LoVo (cell line): ENCODE results near the gene LHX8.
"Not testable (repeated sequence)": the region's sequence is repeated elsewhere in the genome, so short reads cannot be mapped to it uniquely, and the experiment has no call there.

Experiments used
- DNase-seq: peaks from one replicate; pipeline ENCODE4 v3.0.0-alpha.2; 2016; ENCODE audit warnings: low spot score

The LHX8 gene

DNA sequence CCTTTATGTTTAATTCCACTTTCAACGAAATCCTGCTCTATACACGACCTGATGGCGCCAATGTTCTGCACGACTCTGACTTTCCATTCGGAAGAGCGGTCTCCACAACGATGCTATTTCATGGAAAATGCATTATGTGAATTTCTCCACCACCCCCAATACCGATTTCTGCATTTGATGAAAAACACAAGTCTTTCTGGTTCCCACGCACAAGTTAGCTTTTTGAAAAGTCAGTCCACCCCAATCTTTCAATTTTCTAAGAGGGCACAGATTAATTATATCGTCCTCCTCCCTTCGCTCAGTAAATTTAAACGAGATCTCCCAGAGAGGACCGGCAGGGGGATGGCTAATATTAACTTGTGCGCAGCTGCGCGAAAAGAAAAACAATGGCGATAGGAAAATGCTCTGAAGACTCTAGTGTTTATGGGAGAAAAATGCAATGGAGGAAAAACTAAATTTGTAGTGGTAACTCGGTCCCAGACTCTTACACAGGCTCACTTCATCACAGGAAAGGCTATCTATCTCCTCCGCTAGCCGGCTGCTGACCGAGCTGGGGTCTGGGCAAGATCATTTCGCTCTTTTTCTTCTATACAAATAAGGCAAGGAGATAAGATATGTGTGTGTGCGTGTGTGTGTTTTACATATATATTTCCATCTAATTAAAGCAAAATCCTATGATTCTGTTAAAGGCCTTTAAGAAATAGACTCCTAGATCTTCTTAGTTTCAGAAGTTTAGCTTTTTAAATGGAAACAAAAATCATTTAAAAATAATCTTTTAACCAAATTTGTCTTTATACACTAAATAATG, 1.2 kb upstream of the LHX8 start:
- no peak for DNase-seq

DNA sequence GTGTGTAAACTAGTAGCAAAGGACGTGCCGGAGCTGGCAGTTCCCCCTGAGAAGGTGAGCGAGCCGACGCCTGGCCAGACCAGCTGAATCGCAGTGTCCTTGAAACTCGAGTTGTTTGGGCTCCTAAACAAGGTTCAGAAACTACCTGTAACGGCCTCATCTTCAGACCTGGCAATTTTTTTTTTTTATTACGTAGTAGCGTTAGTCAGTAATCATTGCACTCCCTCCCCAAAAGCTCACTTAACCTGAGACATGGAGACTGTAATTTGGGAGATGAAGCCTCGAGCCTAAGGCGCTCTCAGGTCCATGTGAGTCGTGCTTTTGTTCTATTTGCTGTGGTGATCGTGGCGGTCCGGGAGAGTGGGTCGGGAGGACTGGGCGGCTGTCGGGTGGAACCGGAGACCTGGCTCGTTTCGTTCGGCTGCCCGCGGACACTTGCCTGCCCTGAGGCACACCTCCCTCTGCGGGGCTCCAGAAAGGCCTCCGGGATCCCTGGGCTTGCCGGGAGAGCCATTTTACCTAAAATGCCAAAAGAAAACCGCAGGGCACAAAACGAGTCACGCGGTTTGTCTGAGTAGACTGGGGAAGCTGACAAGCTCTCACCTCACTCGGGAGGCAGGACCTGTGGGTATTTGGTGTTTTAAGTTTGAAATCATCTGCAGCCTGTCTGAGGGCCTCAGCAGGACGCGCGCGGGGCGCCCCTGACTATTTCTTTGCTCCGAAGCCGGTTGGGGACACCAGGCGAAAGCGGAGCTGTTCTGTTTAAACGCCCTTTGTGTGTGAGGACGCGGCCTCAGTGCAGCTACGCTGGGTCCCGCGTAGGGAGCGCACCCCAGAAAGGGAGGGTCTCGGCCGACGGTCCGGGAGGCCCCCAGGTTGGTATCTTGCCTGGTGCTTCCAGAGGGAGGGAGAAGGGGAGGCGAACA, 722 bp downstream of the LHX8 start:
- DNase-seq: no peak

DNA sequence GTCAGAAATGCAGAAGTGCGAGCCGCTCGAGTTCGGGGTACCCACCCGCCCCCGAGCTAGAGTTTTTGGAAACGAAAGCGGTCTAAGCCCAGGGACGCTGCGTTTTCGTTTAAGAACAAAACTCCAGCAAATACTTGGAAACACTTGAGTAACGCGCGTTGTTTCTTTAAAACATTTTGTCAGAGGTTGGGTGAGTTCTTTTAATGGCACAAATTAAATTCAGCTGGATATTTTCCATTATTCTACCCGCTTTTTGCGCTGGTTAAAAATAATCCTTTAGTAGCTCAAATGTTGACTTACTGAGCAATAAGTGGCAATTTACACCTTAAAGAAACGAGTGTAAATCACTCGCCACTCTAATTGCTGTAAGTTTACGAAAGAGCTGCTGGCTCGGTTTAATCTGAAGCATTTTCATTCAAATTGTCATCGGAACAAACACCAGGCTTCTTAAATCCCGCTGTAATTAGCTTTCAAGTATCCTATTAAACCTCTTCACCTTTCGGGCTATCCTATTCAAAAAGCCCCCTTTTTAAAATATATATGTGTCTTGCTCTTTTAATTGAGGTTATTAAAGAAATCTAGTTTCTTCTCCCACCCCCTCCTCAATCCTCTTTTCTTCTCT, 1.5 kb downstream of the LHX8 start:
- no peak for DNase-seq

DNA sequence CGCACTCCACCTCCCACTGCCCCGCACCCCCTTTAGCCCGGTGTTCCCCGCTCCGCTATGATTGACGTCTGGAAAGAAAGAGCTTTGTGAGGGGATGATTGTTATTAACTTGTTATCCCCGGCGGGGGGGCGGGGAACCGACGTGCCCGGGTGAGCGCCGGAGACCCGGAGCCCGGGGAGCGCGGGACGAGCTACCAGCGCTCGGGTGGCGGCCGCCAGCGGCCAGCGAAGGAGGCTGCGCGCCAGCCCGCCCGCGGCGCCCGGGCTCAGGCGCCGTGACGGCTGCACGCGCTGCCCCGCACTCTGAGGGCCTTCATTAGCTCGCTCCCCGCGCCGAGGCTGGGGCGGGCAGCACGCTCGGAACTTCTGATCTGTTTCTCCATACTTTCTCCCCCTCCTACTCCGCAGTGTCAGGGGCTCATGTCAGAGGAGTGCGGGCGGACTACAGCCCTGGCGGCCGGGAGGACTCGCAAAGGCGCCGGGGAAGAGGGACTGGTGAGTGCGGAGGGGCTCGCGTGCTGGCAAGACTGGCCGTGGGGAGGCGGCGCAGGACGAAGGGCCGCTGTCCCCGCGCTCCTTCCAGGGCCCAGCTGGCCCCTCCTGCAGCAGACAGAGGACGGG, 2.1 kb downstream of the LHX8 start:
- DNase-seq: no peak

DNA sequence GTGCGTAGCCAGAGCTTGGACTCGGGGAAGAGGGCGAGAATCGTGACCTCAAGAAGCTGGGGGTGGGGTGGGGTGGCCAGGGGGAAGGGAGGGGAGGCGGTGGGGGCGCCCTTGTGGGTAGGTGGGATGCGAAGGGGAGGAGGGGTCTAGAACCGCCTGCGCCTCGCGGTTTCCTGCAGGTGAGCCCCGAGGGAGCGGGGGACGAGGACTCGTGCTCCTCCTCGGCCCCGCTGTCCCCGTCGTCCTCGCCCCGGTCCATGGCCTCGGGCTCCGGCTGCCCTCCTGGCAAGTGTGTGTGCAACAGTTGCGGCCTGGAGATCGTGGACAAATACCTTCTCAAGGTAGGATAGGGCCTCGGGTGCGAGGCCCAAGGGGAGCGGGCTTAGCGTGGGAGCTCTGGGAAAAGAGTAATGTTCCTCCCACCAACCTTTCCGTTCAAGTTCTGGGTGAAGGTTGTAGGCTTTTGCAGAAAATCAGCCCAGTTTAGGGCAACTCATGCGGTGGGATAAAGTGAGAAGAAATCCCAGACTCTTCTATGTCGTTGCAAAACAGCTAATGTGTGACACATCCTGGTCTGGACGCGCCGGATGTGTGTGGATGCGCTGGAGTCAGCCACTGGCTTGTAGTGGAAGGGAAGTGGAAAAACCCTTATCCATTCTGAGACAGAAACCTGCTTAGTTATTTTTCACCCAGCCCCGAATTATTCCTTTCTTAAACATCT, 2.9 kb downstream of the LHX8 start:
- no peak for DNase-seq

DNA sequence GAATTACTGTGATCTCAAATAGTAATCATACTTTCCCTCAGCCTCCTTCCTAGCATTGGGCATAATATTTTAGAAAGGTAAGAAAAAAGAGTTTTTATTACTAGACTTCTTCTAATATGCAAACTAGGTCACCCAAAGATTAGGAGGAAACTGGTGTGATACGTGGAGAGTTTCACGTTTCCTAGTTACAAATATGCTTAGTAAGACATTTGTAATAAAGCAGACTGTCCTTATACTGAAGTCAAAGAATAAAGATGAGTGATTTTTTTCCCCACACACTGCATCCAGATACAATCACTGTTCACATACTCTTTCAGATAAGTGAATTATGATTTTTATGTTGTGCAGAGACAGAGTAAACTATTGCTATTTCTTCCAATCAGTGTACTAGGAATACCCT, 17.9 kb downstream of the LHX8 start:
- DNase-seq: no peak

DNA sequence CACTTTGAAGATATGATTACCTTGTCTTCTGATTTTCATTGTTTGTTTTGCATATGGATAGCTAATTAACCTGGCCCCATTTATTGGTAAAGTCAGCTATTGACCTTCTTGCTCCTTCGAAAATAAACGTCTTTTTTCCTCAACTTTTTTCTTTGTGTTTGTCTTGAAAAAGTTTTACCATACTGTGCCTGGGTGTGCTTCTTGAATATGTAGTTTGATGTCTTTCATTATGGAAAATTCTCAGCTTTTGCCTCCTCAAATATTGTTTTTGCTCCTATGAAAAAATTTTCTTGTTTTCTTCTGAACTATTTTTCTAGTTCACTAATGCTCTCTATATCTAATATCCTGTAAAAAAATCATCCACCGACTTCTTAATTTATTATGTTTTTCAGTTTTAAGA, 25.0 kb downstream of the LHX8 start:
- no peak for DNase-seq

DNA sequence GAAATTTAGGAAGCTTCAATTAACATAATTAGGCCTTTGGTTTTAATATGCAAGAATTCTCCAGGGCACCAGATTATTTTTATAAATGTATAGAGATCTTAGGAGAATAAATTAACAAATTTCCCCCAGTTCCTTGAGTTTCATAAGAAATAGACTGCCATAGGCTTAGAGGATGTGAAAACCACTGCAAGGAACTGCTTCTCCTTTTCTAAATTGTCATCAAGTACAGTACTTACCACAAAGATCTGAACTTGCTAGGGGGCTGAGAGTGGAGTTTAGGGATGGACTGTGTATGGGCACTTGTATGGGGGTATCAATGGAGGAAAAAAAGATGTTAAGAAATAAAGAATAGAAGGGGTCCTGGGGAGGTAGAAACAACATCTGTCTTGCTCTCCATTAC, 31.1 kb downstream of the LHX8 start:
- DNase-seq: no peak

DNA sequence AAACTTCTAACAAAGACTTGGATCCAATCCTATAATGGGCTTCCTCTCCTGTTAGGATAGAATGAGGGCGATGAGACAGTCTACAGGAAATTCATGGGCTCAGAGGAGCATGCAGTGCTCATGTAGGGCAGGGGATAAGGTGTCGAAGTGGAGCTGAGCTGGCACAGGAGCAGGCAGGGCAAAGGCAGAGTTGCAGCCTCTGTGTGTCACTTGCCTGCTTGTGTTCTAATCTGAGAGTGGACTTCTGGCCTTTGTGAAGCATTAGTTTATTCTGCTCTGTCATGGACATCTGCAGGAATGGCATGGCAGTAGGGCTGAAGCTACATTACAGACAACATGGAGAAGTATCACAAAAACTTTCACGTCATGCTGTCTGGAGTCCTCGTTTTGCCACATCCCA, 32.6 kb downstream of the LHX8 start:
- DNase-seq: no peak

DNA sequence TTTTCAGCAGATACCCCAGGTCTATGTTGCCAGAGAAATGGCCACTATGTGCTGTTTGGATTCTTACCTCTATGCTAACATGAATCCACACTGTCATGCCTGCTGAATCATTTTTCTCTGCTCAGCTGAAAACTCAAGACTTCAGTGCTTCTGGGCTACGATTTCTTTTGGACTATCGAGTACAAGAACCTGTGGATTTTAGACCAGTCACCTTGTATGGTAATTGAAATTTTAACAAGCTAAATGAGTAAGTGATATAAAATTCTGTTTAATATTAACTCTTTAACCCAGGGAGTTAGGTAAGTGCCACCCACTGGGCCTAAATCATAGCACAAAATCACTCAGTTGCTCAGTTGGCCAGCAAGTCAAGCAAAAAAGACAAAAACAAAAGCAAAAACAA, 35.8 kb downstream of the LHX8 start:
- no peak for DNase-seq

DNA sequence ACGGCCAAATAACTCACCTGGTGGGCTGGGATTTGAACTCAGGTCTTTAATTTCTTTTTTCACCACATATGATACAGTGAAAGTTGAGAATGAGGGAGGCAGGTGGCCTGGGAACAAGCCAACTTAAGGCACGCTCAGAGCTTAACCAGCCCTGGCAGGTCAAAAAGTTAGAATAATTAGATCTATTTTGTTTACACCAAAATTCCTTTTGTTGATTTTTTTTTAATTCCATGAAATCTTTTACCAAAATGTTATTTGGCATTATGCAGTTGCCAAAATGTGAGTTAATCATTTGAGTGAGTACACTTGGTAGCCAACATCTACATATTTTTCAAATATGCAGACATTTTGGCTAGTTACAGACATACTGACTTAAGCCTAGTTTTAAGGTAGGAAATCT, 36.8 kb downstream of the LHX8 start:
- DNase-seq: no peak

DNA sequence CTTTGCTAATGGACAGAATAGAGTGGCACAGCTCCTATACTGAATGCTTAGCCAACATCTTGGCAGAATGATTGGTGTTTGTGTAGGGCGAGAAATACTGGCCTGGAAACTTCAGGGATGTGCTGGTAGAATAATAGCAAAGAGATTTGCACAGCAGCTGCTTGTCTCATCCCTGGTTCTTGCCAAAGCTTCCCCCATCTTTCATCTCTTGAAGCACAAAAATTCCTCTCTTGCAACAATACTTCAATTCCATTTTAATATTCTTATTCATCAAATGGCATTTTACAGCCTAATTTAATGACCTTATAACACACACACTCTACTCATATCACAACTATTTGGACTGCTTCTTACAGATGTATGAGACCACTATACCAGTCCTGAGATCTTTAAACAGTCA, 37.7 kb downstream of the LHX8 start:
- DNase-seq: no peak

DNA sequence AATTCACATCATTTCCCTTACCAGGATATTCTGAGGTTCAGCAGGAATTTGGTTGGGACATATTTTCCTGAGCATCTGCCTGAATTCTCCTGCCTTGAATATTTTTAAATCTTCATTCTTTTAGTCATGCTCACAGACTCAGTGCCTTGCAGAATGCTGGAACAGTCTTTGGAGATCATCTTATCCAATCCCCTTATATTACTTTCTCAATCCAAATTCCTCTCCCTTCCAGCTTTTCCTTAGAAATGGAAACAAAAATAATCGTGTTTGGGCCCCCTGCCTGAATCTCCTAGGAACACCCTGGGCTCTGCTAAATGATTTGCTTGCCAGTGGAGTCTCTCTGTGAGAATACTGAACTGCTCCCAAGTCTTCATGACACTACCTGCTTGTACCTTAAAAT, 38.4 kb downstream of the LHX8 start:
- DNase-seq: no peak

DNA sequence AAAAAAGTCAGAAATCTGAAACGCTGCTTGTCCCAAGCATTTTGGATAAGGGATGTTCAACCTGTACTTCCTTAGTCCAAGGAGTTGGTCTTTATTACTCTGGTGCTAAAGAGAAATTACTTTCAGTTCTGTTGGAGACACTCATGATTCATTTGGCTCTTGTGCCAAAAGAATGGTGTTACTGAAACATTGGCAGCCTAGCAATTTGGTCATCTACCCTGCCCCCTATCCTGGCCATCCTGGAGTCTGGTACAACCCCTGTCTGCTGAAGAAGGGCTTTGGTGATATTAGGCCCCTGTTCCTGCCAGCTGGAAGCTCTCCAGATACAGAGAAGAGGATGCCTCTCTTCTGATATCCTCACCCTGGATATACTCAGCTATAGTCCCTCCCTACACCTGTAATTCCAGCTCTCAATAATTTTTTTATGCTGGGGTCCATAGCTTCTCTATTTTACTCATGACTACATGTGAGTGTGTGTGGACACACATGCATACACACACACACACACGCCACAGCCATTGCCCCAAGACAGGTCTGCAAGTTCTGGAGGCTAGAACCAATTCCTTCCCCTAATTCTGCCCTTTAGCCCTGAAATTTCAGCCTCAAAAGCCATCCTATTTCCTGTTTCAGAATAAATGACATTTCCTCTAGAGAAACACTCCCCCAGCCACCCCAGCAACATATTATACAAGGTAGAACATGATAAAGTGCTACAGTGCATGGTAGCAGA, 40.0 kb downstream of the LHX8 start:
- no peak for DNase-seq

DNA sequence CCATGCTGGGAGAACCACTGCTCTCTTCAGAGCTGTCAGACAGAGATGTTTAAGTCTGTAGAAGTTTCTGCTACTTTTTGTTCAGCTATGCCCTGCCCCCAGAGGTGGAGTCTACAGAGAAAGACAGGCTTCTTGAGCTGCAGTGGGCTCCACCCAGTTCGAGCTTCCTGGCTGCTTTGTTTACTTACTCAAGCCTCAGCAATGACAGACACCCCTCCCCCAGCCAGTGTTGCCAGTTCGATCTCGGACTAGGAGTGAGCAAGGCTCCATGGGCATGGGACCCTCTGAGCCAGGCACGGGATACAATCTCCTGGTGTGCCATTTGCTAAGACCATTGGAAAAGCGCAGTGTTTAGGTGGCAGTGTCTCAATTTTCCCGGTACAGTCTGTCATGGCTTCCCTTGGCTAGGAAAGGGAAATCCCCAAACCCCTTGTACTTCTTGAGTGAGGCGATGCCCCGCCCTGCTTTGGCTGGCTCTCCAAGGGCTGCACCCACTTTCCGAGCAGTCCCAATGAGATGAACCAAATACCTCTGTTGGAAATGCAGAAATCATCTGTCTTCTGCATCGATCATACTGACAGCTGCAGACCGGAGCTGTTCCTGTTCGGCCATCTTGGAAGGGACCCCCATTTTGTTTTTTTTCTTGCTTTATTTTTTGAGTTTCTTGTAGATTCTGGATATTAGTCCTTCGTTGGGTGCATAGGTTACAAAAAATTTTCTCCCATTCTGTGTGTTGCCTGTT, 47.2 kb downstream of the LHX8 start:
- DNase-seq: not testable (repeated sequence)

DNA sequence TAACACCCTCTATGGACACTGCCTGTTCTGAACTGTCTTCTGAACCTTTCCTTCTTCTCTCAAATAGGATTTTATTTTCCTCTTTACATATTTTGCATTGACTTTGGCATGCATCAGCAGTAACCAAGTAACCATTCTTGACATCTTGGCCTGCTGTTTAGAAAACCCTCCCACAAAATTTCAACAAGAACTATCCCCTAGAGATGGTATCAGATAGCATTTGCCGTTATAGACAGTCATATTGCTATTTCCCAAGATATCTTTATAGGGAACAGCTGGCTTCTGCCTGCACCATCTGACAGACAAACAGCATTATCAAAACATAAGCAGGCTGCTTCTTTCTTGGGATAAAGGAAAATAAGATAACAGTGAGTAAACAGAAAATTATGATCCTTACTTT, 54.7 kb downstream of the LHX8 start:
- no peak for DNase-seq

DNA sequence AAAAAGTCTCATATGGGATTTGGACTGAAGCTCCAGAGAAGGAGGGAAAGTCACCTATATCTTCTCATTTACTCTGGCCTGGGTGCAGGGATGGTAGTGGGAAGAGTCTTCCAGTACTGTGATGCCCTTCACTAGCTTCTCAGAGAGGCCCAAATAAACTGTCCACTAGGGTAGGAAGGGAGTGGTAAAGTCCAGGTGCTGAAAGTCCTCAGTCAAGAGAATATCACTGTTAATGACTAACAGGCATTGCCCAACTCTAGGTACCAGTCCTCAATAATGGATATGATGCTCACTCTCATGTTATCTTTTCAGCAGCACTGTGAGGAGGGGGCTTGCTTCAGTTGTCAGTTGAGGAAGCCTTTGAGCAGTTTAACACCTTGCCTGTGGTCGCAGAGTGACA, 64.0 kb downstream of the LHX8 start:
- DNase-seq: no peak

DNA sequence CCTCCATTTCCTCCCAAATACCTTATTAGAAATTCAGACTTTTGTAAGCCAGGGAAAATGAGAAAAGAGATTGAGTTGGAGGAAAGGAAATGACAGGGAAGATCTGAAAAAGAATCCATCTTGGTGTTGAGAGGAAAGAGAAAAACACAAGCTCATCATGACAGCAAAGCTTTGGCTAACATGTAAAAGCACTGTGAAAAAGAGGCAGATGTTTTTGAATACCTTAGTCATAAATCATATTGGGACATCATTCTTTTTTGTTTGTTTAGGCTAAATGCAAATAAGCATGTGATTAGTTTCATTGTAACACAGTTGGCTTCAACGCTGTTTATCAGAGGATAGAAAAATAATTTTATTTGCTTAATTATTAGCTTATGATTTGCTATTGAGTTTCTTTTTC, 64.6 kb downstream of the LHX8 start:
- no peak for DNase-seq

DNA sequence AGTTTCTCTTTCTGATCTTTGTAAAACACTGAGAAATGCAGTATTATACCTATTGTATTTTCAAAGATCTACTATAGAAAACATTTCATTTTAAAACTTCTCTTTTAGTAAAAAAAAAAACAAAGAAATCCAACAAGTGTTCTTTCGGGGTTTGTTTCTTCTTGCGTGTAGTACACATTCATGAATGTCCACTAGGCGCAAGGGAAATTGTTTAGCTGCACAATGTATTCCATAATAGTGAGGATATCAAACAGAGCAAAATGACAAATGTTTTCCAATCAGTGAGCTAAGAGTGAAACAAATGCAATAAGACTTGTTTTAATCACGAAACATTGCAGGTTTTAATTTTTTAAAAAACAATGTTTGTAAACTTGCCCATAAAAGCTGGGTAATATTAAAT, 68.6 kb downstream of the LHX8 start:
- no peak for DNase-seq
